ENCODE results near the gene ARHGAP40. TPM values are rescaled to one million over a fixed set of nuclear protein-coding genes. Genes with fewer than 3 reads are reported as not detected.

ARHGAP40 gene
- total RNA-seq, 1 experiment from 2014 or later: 0.14 TPM

DNA sequence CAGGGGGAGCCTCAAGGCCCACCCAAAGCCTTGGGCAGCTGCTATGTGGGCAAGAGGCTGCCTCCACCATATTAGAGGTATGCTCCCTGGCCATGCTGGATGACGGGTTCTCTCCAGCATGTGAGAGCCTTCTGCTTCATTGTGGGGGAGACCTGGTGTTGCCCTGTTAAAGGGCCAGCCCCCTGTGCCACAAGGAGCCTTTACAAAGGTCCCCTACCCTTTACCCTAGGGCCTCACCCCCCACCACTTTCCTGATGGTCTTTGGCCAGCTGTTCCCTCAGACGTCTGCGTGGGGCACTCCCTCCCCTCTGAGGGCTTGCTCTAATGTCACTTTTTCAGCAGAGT lies 15.5 kb upstream of the ARHGAP40 start:
- Mint-ChIP-seq H3K27ac (ENCODE audit: unreplicated experiment) (no peak overlapping the region), H3K36me3 (ENCODE audit: insufficient read depth, unreplicated experiment) (no peaks in the 10 kb centered on the region), H3K9me3 (ENCODE audit: unreplicated experiment) (no peaks in the 10 kb centered on the region), H3K4me3 (ENCODE audit: unreplicated experiment) (no peak overlapping the region), H3K27me3 (ENCODE audit: insufficient read depth, unreplicated experiment) (no peaks in the 10 kb centered on the region), H3K4me1 (ENCODE audit: low read depth, unreplicated experiment) (no peaks in the 10 kb centered on the region)
- CTCF ChIA-PET: no interaction called here
- no peaks in the 10 kb centered on the region for H3K4me1 ChIP-seq
- no peaks in the 10 kb centered on the region for H3K9me3 ChIP-seq
- peaks cover 1% of the 10 kb centered on the region; the same call in 1 of the 2 replicates for H3K27me3 ChIP-seq (replicated peaks; ENCODE audit: control insufficient read depth, insufficient read depth, low read length)
- DNase-seq: no peak
- POLR2A ChIA-PET: no interaction called here
- TF ChIP-seq, protein P1, sequence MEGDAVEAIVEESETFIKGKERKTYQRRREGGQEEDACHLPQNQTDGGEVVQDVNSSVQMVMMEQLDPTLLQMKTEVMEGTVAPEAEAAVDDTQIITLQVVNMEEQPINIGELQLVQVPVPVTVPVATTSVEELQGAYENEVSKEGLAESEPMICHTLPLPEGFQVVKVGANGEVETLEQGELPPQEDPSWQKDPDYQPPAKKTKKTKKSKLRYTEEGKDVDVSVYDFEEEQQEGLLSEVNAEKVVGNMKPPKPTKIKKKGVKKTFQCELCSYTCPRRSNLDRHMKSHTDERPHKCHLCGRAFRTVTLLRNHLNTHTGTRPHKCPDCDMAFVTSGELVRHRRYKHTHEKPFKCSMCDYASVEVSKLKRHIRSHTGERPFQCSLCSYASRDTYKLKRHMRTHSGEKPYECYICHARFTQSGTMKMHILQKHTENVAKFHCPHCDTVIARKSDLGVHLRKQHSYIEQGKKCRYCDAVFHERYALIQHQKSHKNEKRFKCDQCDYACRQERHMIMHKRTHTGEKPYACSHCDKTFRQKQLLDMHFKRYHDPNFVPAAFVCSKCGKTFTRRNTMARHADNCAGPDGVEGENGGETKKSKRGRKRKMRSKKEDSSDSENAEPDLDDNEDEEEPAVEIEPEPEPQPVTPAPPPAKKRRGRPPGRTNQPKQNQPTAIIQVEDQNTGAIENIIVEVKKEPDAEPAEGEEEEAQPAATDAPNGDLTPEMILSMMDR (IDR thresholded peaks at IDR 0.05; ENCODE audit: insufficient read depth in 1 of 2, low read depth in 1 of 2, low read length in 1 of 2, severe bottlenecking in 1 of 2, unreplicated experiment in 1 of 2): no peak
- intact Hi-C loops (cut with micrococcal nuclease; ENCODE audit: unreplicated experiment): no loop called here
- no peaks in the 10 kb centered on the region for H3K36me3 ChIP-seq (ENCODE audit: control insufficient read depth, insufficient read depth, low read length)
- no TSS peak for BruUV-seq (replicated peaks)
- no peak overlapping the region for H3K4me3 ChIP-seq (ENCODE audit: low read depth, low read length)

- no peaks in the 10 kb centered on the region for H3K9me3 ChIP-seq
- CTCF ChIA-PET: no interaction called here
- no peaks in the 10 kb centered on the region for H3K36me3 ChIP-seq (ENCODE audit: control insufficient read depth, insufficient read depth, low read length)
- Mint-ChIP-seq H3K4me1 (ENCODE audit: low read depth, unreplicated experiment) (no peaks in the 10 kb centered on the region), H3K9me3 (ENCODE audit: unreplicated experiment) (no peaks in the 10 kb centered on the region), H3K4me3 (ENCODE audit: unreplicated experiment) (no peak overlapping the region), H3K27me3 (ENCODE audit: insufficient read depth, unreplicated experiment) (no peaks in the 10 kb centered on the region), H3K27ac (ENCODE audit: unreplicated experiment) (no peak overlapping the region), H3K36me3 (ENCODE audit: insufficient read depth, unreplicated experiment) (no peaks in the 10 kb centered on the region)
- H3K4me1 ChIP-seq: peaks cover 11% of the 10 kb centered on the region
- DNase-seq: no peak
- BruUV-seq (replicated peaks): no TSS peak
- POLR2A ChIA-PET: no interaction called here
- no peak overlapping the region for H3K4me3 ChIP-seq (ENCODE audit: low read depth, low read length)
- intact Hi-C loops (cut with micrococcal nuclease; ENCODE audit: unreplicated experiment): no loop called here
- peaks cover 1% of the 10 kb centered on the region; the same call in 1 of the 2 replicates for H3K27me3 ChIP-seq (replicated peaks; ENCODE audit: control insufficient read depth, insufficient read depth, low read length)
- TF ChIP-seq, protein P1 (IDR thresholded peaks at IDR 0.05; ENCODE audit: insufficient read depth in 1 of 2, low read depth in 1 of 2, low read length in 1 of 2, severe bottlenecking in 1 of 2, unreplicated experiment in 1 of 2): no peak
These were observed 13.3 kb upstream of the ARHGAP40 start for GRCh38 chr20:38588303-38588702.

GRCh38 chr20:38589351-38589750 lies 12.3 kb upstream of the ARHGAP40 start:
- Histone ChIP-seq H3K36me3 (ENCODE audit: control insufficient read depth, insufficient read depth, low read length) (no peaks in the 10 kb centered on the region), H3K9me3 (no peaks in the 10 kb centered on the region), H3K4me1 (peaks cover 11% of the 10 kb centered on the region), H3K27me3 (replicated peaks; ENCODE audit: control insufficient read depth, insufficient read depth, low read length) (no peaks in the 10 kb centered on the region; the same call in 1 of the 2 replicates), H3K4me3 (ENCODE audit: low read depth, low read length) (no peak overlapping the region)
- Mint-ChIP-seq H3K36me3 (ENCODE audit: insufficient read depth, unreplicated experiment) (no peaks in the 10 kb centered on the region), H3K4me1 (ENCODE audit: low read depth, unreplicated experiment) (no peaks in the 10 kb centered on the region), H3K4me3 (ENCODE audit: unreplicated experiment) (no peak overlapping the region), H3K9me3 (ENCODE audit: unreplicated experiment) (no peaks in the 10 kb centered on the region), H3K27me3 (ENCODE audit: insufficient read depth, unreplicated experiment) (no peaks in the 10 kb centered on the region), H3K27ac (ENCODE audit: unreplicated experiment) (no peak overlapping the region)
- TF ChIP-seq, protein P1 (IDR thresholded peaks at IDR 0.05; ENCODE audit: insufficient read depth in 1 of 2, low read depth in 1 of 2, low read length in 1 of 2, severe bottlenecking in 1 of 2, unreplicated experiment in 1 of 2): no peak
- no peak for DNase-seq
- ChIA-PET CTCF (no interaction called here), POLR2A (no interaction called here)
- intact Hi-C loops (cut with micrococcal nuclease; ENCODE audit: unreplicated experiment): no loop called here
- BruUV-seq (replicated peaks): no TSS peak
